ENCODE data around the gene HIPK4.
"Not testable (repeated sequence)": the region's sequence is repeated elsewhere in the genome, so short reads cannot be mapped to it uniquely, and the experiment has no call there.

Gene HIPK4

DNA sequence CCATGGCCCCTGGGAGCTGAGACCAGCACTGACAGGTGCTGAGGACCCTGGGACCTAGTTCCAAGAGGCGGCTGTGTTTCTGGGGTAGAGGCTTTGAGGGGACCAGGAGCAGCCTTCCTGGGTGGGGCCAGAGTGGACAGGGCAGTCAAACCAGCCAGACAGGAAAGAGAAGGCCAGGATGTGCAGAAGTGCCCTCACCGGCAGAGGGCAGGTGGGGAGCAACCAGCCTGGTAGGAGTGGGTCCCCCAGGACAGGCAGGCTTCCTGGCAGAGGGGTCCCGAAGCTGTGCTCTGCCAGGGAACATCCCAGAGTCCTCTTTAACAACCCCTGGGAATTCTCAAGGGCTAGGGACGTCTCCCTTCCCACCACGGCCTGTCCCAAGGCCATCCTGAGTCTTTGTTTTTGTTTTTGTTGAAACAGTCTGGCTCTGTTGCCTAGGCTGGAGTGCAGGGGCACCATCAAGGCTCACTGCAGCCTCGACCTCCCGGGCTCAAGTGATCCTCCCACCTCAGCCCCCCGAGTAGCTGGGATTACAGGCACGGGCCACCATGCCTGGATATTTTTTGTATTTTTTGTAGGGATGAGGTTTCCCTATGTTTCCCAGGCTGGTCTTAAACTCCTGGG, 3.0 kb upstream of the HIPK4 start:
- DNase-seq (ENCODE audit: low read depth, low spot score) = no peak

DNA sequence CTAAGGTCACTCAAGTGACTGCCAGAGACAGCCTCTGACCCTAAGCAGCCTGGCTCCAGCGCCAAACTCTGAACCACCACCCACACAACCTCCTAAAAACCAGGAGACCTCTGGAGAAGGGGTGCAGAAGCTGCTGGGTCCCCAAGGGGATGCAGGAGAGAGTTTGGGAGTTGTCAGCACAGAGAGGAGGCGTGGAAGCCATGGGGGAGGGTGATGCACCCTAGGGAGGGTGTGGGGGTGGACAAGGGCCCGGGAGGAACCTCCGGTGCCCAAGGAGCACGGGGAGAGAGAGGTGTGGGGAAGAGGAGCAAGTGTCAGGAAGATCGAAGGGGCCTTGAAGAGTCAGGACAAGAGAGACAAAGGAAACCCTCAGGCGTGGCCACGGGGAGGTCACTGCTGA, 2.1 kb upstream of the HIPK4 start:
- DNase-seq (ENCODE audit: low read depth, low spot score) = no peak

DNA sequence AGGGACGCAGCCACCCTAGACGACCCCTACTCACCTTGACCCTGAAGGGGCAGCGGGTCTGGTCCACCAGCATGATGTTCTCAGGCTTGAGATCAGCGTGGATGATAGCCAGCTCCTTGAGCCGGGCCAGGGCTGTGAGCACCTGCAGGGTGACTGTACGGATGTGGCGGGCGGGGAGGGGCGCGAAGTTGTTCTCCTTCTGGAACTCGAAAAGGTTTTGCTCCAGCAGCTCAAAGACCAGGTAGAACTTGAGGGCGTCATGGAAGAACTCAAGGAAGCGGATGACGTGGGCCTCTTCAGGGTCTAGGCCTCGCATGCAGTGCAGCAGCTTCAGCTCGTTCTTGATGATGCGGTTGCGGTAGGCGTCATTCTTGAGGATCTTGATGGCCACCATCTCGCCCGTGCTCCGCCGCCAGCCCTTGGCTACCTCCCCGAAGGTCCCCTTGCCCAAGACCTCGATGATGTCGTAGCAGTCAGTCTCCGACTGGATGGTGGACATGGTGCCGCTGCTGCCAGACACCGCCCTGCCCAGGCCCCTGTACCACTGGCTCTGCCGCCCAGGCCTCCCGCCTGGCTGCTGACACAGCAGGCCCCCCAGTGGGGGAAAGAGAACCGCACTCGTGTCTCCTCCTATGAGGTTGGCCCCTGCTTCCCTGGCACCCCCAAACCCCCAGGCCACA, 437 bp downstream of the HIPK4 start:
- no peak for DNase-seq (ENCODE audit: low read depth, low spot score)

DNA sequence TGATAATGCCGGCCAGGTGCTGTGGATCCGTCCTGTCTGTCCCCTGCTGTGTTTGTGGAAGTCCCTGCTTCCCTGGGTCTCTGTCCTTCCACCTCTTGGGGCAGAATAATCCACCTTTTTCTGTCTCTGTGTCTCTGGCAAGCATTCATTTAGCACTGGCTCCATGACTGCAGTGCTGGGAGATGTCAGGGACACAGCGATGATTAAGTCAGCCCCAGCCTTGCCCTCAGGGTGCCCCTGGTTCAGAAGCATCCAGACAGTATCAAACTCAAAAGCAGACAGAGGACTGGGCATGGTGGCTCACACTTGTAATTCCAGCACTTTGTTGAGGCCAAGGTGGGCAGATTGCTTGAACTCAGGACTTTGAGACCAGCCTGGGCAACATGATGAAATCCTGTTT, 1.5 kb downstream of the HIPK4 start:
- DNase-seq (ENCODE audit: low read depth, low spot score) = no peak

DNA sequence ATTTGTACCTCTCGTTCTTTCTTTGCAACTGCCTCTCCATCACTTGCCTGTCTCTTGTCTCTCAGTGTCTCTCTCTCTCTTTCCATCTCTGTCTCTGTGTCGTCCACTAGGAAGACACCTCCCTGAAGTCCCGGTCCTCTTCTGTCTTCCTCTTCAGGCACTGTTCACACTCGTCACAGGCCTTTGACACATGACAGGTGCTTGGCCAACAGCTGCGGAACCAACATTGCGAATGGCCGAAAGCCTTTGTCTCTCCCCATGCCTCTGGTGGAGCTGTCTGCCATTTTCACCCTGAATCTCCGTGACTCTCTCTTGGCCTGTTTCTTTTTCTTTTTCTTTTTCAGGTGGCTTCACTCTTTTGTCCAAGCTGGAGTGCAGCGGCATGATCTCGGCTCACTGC, 2.8 kb downstream of the HIPK4 start:
- no peak for DNase-seq (ENCODE audit: low read depth, low spot score)

DNA sequence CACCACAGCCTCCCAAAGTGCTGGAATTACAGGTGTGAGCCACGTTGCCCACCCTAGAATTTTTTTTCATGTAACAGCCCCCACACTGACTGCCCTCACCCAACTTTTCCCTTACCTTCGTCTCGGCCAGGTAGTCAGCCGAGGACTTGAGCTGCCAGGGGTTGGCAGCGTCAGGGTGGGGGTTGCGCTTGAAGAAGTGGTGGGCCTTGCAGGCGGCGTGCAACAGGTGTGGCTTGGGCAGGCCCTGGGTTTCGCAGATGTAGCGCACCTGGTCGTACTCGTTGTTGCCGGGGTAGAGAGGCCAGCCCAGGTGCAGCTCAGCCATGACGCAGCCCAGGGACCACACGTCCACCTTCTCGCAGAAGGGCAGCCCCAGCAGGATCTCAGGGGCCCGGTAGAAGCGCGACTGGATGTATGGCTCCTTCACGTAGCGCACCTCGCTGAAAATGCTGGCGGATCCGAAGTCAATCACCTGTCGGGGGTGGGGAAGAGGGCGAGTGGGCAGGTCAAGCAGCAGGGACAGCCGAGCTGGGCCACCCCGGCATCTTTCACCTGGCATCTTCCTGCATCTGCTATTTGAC, 6.2 kb downstream of the HIPK4 start:
- no peak for DNase-seq (ENCODE audit: low read depth, low spot score)

DNA sequence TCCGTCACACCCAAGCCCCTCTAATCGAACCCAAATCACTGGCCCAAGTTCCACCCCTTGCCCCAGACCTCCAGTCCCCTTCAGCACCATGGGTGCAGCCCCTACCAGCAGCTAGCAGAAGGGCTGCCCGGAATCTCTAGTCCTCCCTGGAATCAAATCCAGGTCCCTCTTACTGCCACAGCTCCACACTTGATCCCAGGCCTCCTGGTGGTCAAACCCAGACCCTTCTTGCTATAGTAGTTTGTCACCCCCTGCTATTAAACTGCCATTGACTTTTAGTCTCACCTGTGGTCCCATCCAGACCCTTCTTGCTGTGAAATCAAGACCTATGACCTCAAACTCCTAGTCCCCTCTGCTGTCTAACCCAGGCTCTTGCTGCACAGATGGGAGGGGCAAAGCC, 8.7 kb downstream of the HIPK4 start:
- DNase-seq (ENCODE audit: low read depth, low spot score) = no peak

DNA sequence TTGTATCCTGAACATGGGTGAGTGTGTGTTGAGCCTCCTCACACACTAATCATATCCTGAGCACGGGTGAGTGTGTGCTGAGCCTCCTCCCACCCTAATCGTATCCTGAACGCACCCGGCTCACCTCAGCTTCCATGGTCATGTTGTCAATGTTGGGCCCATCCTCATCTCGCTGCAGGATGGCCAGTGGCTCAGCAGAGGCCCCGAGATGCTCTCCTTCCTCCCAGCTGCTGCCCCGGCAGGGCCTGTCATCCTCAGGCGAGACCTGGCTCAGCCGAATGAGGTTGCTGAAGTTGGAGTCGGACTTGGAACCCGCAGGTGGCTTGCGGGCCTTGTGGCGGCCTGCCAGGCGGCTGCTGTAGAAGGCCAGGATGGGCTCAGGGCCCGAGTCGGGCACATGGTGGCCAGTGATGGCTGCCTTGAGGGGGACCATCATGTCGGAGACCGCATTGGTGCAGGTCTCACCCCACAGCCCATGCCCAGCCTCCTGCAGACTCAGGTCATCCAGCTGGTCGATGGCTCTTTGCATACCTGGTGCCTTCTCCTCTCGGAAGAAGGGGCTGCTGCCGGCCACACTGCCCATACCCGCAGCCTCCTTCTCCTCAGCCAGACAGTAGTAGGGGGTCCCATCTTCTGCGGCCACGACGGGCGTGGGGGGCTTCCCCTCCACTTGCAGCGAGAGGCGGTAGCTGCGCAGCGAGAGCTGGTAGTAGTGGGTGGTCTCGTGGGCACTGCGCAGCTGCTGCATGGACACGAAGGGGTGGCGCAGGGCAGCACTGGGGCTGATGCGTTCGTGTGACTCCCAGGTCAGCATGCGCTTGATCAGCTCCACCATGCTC, 9.6 kb downstream of the HIPK4 start:
- no peak for DNase-seq (ENCODE audit: low read depth, low spot score)

DNA sequence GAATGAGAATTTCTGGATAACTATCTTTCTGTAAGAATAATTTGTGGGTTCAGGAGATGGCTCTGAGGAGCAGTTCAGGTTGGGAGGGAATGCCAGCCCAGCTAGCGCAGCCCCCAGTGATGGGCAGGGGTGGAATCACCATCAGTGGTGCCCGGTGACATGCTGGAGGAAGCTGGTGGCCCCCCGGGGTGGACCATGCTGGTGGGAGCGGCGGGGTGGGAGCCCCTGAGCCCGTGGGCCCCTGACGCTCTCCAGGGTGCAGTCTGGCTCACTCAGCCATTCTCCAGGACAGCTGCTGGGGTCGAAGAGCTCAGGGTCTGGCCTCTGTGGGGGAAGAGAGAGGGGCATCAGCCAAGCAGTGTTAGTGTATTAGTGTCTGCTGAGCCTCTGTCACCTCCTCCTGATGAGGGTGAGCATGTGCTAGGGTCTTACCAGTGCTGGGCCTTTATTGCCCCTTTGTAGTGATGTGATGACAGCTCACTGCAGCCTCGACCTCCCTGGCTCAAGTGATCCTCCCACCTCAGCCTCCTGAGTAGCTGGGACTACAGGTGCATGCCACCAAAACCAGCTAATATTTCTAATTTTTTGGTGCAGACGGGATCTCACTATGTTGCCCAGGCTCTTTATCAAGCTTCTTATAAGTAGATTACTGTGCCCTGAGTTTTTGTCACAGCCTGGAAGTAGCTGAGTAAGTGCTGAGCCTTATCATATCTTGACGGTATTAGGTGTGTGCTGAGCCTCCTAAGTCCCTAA, 10.4 kb downstream of the HIPK4 start:
- no peak for DNase-seq (ENCODE audit: low read depth, low spot score)

DNA sequence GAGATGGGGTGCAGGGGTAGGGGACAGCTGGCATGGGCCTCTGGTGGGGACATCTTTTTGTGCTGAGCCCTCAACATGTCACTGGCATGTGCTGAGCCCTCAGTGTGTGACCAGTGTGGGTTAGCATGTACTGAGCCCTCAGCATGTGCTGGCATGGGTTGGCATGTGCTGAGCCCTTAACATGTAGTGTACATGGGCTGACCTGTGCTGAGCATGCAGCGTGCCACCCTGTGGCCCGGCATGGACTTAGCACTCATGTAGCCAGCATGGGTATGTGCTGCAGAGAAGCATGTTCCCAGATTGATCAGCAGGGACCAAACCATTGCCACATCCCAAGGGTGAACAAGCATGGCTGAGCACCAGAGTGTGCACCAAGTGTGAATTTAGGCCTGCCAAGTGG, 11.5 kb downstream of the HIPK4 start:
- no peak for DNase-seq (ENCODE audit: low read depth, low spot score)

DNA sequence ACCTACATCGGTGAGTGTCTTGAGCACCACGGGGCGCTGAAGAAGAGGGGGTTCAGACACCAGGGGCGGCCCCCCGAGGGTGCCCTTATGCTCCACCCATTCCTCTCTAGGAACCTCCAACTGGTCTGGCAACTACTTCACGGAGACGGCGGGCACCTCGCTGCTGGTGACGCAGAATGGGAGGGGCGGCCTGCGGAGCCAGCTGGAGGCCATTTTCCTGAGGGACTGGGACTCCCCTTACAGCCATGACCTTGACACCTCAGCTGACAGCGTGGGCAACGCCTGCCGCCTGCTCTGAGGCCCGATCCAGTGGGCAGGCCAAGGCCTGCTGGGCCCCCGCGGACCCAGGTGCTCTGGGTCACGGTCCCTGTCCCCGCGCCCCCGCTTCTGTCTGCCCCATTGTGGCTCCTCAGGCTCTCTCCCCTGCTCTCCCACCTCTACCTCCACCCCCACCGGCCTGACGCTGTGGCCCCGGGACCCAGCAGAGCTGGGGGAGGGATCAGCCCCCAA, 12.1 kb downstream of the HIPK4 start:
- DNase-seq (ENCODE audit: low read depth, low spot score) = no peak

DNA sequence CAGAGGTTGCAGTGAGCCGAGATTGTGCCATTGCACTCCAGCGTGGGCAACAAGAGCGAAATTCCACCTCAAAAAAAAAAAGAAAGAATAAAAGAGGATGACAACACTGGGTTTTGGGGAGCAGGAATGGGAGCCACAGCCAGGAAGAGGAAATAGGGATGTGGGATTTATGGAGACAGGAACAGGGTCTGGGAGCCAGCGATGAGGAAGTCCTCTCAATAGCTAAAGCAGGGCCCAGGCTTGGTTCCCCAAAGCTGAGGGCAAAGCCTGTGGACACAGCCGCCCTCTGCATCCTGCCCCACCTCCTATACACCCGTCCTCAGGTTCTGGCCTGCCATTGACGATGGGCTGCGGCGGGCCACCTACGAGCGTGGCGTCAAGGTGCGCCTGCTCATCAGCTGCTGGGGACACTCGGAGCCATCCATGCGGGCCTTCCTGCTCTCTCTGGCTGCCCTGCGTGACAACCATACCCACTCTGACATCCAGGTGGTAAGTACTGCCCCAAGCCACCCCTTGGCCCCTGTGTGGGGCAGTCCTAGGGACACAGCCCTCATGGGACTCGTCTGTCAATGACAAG, 13.6 kb downstream of the HIPK4 start:
- DNase-seq (ENCODE audit: low read depth, low spot score) = no peak

DNA sequence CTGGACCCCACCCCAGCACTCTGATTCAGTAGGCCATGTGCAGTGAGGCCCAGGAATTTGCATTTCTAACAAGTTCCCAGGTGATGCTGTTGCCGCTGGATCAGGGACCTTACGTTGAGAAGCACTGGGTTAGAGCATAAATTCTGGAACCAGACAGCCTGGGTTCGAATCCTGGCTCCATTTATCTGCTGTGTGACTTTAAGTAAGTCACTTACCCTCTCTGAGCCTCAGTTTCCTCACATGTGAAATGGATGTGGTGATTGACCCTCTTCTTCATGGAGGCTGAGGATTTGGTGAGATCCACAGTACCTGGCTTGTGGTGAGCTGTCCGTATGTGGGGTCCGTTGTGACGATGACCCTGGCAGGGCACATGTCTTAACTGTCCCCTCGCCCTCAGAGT, 15.9 kb downstream of the HIPK4 start:
- DNase-seq (ENCODE audit: low read depth, low spot score) = no peak

DNA sequence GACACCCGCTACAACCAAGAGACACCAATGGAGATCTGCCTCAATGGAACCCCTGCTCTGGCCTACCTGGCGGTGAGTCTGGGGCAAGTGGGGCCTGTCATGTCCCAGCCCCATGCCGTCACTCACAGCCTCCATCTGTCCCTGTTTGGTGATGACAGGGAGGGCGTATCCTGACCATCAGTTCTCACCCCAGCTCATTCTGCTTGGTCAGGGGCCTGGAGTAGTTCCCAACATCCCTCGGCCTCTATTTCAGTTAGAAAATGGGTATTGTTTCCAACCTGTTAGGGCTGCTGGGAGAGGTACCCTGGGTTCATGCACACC, 18.2 kb downstream of the HIPK4 start:
- DNase-seq (ENCODE audit: low read depth, low spot score) = no peak

DNA sequence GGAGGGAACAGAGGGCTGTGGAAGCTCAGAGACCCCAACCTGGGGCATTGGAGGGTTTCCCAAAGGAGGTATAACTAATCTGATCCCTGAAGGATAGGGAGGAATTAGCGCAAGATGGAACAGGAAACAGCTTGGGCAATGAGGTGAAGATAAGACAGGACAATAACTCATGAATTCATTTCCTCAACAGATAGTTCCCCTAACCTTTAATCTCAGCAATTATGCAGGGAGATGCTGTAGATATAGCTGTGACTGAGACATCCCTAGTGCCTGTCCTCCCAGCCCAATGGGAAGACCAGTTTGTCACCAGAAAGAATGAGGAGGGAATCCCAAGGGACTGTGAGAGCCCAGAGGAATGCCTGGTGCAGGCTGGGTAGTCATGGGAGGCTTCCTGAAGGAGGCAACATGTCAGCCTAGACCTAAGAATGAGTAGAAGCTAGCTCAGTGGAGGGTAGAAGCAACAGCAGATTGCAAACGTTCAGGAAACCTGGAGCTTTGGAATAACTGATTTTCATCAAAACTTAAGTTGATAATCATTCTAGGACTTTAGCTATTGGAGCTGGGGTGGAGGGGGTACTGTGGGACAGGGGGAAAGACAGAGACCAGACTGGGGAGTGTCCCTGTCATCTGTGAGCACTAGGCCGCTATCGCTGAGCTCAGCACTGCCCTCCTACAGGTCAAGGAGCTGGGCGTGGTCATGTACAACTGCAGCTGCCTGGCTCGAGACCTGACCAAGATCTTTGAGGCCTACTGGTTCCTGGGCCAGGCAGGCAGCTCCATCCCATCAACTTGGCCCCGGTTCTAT, 18.8 kb downstream of the HIPK4 start:
- DNase-seq (ENCODE audit: low read depth, low spot score) = no peak

DNA sequence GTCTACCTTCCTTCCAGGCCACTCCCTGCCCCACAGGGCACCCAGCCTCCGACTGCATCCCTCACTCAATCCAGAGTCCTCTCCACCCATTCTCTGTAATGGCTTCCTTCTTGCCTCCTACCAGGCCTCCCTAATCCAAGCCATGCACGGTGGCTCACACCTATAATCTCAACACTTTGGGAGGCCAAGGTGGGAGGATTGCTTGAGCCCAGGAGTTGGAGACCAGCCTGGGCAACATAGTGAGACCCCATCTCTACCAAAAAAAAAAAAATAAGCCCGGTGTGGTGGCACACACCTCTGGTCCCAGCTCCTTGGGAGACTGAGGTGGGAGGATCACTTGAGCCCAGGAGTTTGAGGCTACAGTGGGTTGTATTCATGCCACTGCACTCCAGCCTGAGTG, 19.7 kb downstream of the HIPK4 start:
- not testable (repeated sequence) for DNase-seq (ENCODE audit: low read depth, low spot score)

DNA sequence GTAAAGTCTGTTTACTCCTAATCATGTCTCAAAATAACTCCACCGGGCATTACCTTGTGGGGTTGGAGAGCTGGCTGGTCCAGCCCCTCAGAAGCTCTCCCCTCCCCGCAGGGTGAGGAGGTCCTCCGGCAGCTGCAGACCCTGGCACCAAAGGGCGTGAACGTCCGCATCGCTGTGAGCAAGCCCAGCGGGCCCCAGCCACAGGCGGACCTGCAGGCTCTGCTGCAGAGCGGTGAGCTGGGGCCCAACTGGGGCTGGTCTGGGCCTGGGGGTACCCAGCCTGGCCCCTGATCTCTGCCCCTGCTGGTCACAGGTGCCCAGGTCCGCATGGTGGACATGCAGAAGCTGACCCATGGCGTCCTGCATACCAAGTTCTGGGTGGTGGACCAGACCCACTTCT, 20.2 kb downstream of the HIPK4 start:
- no peak for DNase-seq (ENCODE audit: low read depth, low spot score)

DNA sequence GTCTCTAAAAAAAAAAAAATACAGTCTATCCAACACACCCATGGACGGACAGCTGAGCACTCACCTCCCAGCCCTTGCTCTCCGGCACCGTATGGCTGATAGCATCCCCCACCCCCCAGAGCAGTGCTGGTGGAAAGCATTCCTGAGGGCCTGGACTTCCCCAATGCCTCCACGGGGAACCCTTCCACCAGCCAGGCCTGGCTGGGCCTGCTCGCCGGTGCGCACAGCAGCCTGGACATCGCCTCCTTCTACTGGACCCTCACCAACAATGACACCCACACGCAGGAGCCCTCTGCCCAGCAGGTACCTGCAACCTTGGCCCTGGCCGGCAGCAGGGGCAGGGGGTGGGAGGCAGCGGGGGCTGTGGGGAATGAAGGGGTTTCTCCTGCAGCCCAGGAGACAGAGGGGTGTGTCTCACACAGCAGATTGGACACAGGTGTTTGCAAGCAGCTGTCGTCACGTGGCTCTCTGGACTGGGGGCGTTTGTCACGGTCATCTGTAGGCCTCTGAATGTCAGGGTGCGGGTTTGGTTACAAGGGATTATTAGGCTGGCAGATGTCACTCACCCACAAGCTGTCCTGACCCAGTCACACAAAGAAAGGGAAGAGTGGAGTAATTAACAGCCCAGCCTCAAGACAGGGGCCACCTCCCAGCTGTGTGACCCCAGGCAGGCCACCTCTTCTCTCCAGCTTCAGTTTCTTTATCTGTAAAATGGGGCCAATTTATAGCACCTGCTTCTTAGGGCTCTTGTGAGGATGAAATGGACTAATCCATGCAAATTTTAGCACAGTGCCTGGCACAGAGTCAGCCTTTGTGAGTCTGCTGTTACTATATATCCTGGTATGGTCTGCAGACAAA, 22.2 kb downstream of the HIPK4 start:
- no peak for DNase-seq (ENCODE audit: low read depth, low spot score)

DNA sequence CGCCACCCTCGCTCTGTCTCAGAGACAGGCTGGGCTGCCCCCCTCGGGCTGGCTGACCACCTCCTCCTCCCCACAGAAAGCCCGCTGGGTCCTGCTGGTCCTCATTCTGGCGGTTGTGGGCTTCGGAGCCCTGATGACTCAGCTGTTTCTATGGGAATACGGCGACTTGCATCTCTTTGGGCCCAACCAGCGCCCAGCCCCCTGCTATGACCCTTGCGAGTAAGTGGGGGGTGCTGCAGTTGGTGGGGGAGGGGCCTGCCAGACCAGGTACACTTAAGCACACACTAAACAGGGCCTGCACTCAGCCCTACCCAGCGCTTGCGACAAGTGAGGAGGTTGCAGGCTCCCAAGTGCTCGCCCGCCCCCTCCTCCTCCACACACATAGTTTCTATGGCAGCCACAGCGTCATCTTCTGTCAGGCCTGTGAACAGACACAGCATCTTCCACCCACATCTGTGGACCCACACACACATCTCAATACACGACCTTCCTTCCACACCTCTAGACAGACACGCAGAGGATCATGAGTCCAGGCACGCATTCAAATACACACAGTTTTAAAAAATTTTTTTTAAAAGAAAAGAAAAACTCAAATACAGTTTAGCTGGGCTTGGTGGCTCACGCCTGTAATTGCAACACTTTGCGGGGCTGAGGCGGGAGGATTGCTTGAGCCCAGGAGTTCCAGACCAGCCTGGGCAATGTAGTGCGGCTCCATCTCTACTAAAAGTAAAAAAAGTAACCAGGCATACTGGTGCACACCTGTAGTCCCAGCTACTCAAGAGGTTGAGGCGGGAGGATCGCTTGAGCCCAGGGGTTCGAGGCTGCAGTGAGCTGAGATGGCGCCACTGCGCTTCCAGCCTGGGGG, 23.1 kb downstream of the HIPK4 start:
- DNase-seq (ENCODE audit: low read depth, low spot score) = no peak

Data from iPS DF 19.7 (cell line).